HCT116 (cell line): ENCODE measurements around the gene DCLRE1A. TPM values are rescaled to one million over a fixed set of nuclear protein-coding genes. Genes with fewer than 3 reads are reported as not detected.

Experiments
- ATAC-seq: fragments of 200-7000 bp; cut with Tn5 transposase; 2 replicates; pipeline ENCODE4 v1.9.1; 2020; ENCODE audit warnings: mild to moderate bottlenecking, moderate library complexity
- BruUV-seq: library from RNA; stranded (reverse); fragments of 400-500 nt; replicated peaks from 2 replicates; lab custom pipeline; 2021; lab: Mats Ljungman, UMichigan
- CTCF ChIA-PET: fragments of 300-600 bp; sonication (Branson Sonifier 250); formaldehyde crosslinking; loops from one replicate; lab custom pipeline; 2021; ENCODE audit warnings: antibody characterized with exemption; lab: Charles Lee
- POLR2A ChIA-PET: fragments of 300-600, 350-600 bp; sonication (Branson Sonifier 250); formaldehyde crosslinking; loops from one replicate; lab custom pipeline; 2021; ENCODE audit warnings: antibody characterized with exemption; lab: Charles Lee
- RAD21 ChIA-PET, 2 experiments: fragments of 300-600 bp; sonication (Branson Sonifier 250); formaldehyde crosslinking; loops; one replicate each; lab custom pipeline; 2023; ENCODE audit warnings: low total read pairs in 2 of 2; ENCODE audit not compliant: uncharacterized antibody in 2 of 2, unreplicated experiment in 2 of 2, low non-redundant PET in 1 of 2; lab: Charles Lee
- DNase-seq: peaks from one replicate; pipeline ENCODE4 v3.0.0-alpha.2; 2010; ENCODE audit warnings: low read depth, low spot score
- H2AFZ ChIP-seq: fragments of 200-600 bp; shearing (Covaris generic), sonication (generic); 2 replicates; pipeline ENCODE4 v1.6.1; 2017; ENCODE audit warnings: low read depth, mixed run types, mixed read lengths, antibody characterized with exemption, low read length; ENCODE audit not compliant: poor library complexity, severe bottlenecking
- H3K27ac ChIP-seq: 2 replicates; pipeline ENCODE4 v1.5.1; 2012; ENCODE audit warnings: low read depth, low read length
- H3K27me3 ChIP-seq: fragments of 200-600 bp; sonication (generic); 2 replicates; pipeline ENCODE4 v1.6.1; 2016; ENCODE audit warnings: mixed run types, low read length, mixed read lengths; ENCODE audit not compliant: insufficient read depth
- H3K36me3 ChIP-seq, 2 experiments: fragments of 200-500 bp in 1 of 2; fragments of 200-600 bp in 1 of 2; sonication (Bioruptor generic) in 1 of 2; sonication (generic) in 1 of 2; 2 replicates each; pipeline versions ENCODE4 v1.5.1 to v1.6.1; 2014 to 2016; ENCODE audit warnings: low read length in 2 of 2, inconsistent platforms in 1 of 2, mixed read lengths in 1 of 2, mixed run types in 1 of 2; ENCODE audit not compliant: insufficient read depth in 2 of 2, control insufficient read depth in 1 of 2
- H3K4me1 ChIP-seq, 2 experiments: fragments of 200-600 bp in 1 of 2; sonication (generic) in 1 of 2; 2 replicates each; pipeline versions ENCODE4 v1.5.1 to v1.6.1; 2012 to 2017; ENCODE audit warnings: low read length in 2 of 2, inconsistent platforms in 1 of 2, mild to moderate bottlenecking in 1 of 2, mixed read lengths in 1 of 2, mixed run types in 1 of 2, moderate library complexity in 1 of 2; ENCODE audit not compliant: insufficient read depth in 2 of 2, control insufficient read depth in 1 of 2
- H3K4me2 ChIP-seq: fragments of 200-600 bp; sonication (generic); 2 replicates; pipeline ENCODE4 v1.6.1; 2017; ENCODE audit warnings: mixed run types, low read length, mixed read lengths
- H3K4me3 ChIP-seq, 2 experiments: fragments of 200-600 bp in 1 of 2; sonication (generic) in 1 of 2; replicated peaks in 1 of 2; 2 replicates each; pipeline ENCODE4 v1.5.1; 2011 to 2016; ENCODE audit warnings: low read length in 2 of 2, control low read depth in 1 of 2, low read depth in 1 of 2, mild to moderate bottlenecking in 1 of 2, mixed read lengths in 1 of 2, mixed run types in 1 of 2
- H3K79me2 ChIP-seq: fragments of 200-600 bp; sonication (generic); 2 replicates; pipeline ENCODE4 v1.6.1; 2017; ENCODE audit warnings: mild to moderate bottlenecking, mixed run types, low read length, moderate library complexity, mixed read lengths; ENCODE audit not compliant: insufficient read depth
- H3K9ac ChIP-seq: fragments of 200-600 bp; sonication (generic); 2 replicates; pipeline ENCODE4 v1.6.1; 2016; ENCODE audit warnings: low read length, mixed read lengths
- H3K9me2 ChIP-seq: fragments of 200-600 bp; sonication (generic), shearing (Covaris generic); 2 replicates; pipeline ENCODE4 v1.6.1; 2017; ENCODE audit warnings: mixed run types, mild to moderate bottlenecking, moderate library complexity; ENCODE audit not compliant: insufficient read depth
- H3K9me3 ChIP-seq, 2 experiments: fragments of 200-500 bp in 1 of 2; fragments of 200-600 bp in 1 of 2; sonication (Bioruptor generic) in 1 of 2; sonication (generic) in 1 of 2; 2 replicates each; pipeline ENCODE4 v1.6.1; 2014 to 2017; ENCODE audit warnings: low read length in 2 of 2, mixed read lengths in 2 of 2, inconsistent platforms in 1 of 2, low read depth in 1 of 2, mild to moderate bottlenecking in 1 of 2, mixed run types in 1 of 2, moderate library complexity in 1 of 2; ENCODE audit not compliant: control insufficient read depth in 1 of 2, insufficient read depth in 1 of 2
- H4K20me1 ChIP-seq: fragments of 200-600 bp; sonication (generic), shearing (Covaris generic); 2 replicates; pipeline ENCODE4 v1.6.1; 2017; ENCODE audit warnings: mixed run types, mild to moderate bottlenecking, moderate library complexity; ENCODE audit not compliant: insufficient read depth
- CEBPB ChIP-seq: IDR thresholded peaks from 2 replicates; pipeline ENCODE4 v1.6.1; 2012; ENCODE audit warnings: low read depth
- ELF1 ChIP-seq: IDR thresholded peaks from 2 replicates; pipeline ENCODE4 v1.6.1; 2012; ENCODE audit warnings: low read depth, borderline replicate concordance
- EZH2phosphoT487 ChIP-seq: fragments of 200-600 bp; IDR thresholded peaks from 2 replicates; pipeline ENCODE4 v1.6.1; 2018; ENCODE audit warnings: antibody characterized with exemption, borderline replicate concordance
- POLR2AphosphoS5 ChIP-seq: IDR thresholded peaks from 2 replicates; pipeline ENCODE4 v1.6.1; 2011; ENCODE audit warnings: mild to moderate bottlenecking, low read depth, low read length, moderate library complexity
- SIN3A ChIP-seq: IDR thresholded peaks from 2 replicates; pipeline ENCODE4 v1.6.1; 2012; ENCODE audit warnings: low read depth
- SP1 ChIP-seq: IDR thresholded peaks from 2 replicates; pipeline ENCODE4 v1.6.1; 2012; ENCODE audit warnings: low read depth
- TCF7L2 ChIP-seq: IDR thresholded peaks from 2 replicates; pipeline ENCODE4 v1.7.0; 2011; ENCODE audit warnings: borderline replicate concordance, inconsistent platforms; ENCODE audit not compliant: insufficient read depth, insufficient read length; ENCODE audit errors: extremely low read depth
- ZFX ChIP-seq: fragments of 450-650 bp; IDR thresholded peaks from 2 replicates; pipeline ENCODE4 v1.6.1; 2017
- ZNF274 ChIP-seq: fragments of 200-500 bp; sonication (Bioruptor generic); IDR thresholded peaks from 2 replicates; pipeline ENCODE4 v1.6.1; 2014; ENCODE audit warnings: mild to moderate bottlenecking, low read depth, low read length, inconsistent platforms
- intact Hi-C: fragments of 100-400 bp; cut with micrococcal nuclease; formaldehyde crosslinking; loops from 2 replicates; pipeline ENCODE4 v1.10.0; 2022
- total RNA-seq: library from RNA; stranded (reverse); gene quantifications from one replicate; pipeline ENCODE4 v1.2.1, GENCODE V29; 2021; ENCODE audit not compliant: unreplicated experiment
- TF ChIP-seq, protein P1 (sequence below): IDR thresholded peaks from 2 replicates; pipeline ENCODE4 v1.6.1; 2012
- TF ChIP-seq, protein P2 (sequence below): IDR thresholded peaks from 2 replicates; pipeline ENCODE4 v1.6.1; 2012
- TF ChIP-seq, protein P3 (sequence below): IDR thresholded peaks from 2 replicates; pipeline ENCODE4 v1.6.1; 2012; ENCODE audit warnings: low read depth

DCLRE1A gene
- total RNA-seq, 1 experiment from 2014 or later: 13.9 TPM

DNA sequence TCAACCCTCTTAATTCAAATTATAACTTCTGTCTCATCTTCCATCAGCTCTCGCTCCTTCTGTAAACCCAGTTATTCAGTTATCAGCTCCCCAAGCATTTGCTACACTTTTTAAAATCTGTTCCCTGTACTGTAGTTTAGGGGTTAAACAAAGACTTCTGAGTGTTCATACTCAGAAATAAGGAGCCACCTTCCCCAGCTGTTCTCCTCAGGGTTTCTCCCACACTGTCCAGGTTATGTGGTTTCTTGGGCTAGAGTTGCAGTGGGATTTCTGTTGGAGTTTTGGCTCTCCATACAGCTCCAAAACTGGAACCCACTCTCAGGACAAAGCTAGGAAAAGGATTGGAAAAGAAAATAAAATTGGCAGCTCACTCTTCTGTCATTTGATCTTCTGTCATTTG, 21.3 kb upstream of the DCLRE1A start:
- Histone ChIP-seq H3K4me2 (no peak overlapping the region), H4K20me1 (no peaks in the 10 kb centered on the region), H3K4me1 (no peaks in the 10 kb centered on the region), H3K9me3 (0 out of 4 replicates have a peak, but pooled peaks cover 0 to 3% of the 10 kb centered on the region in 2 experiments), H3K4me3 (no peak overlapping the region), H3K36me3 (no peaks in the 10 kb centered on the region), H3K9me2 (no peaks in the 10 kb centered on the region), H3K27me3 (no peaks in the 10 kb centered on the region), H3K9ac (no peak overlapping the region), H3K79me2 (peaks cover 54% of the 10 kb centered on the region), H2AFZ (no peak overlapping the region), H3K27ac (no peak overlapping the region)
- CTCF ChIA-PET: no interaction called here
- RAD21 ChIA-PET: no interaction called here
- no TSS peak for BruUV-seq
- TF ChIP-seq, protein P1, sequence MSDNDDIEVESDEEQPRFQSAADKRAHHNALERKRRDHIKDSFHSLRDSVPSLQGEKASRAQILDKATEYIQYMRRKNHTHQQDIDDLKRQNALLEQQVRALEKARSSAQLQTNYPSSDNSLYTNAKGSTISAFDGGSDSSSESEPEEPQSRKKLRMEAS: no peak
- TF ChIP-seq, protein P2, sequence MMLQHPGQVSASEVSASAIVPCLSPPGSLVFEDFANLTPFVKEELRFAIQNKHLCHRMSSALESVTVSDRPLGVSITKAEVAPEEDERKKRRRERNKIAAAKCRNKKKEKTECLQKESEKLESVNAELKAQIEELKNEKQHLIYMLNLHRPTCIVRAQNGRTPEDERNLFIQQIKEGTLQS: no peak
- no peak for TF ChIP-seq EZH2phosphoT487
- TF ChIP-seq ZFX: no peak
- TF ChIP-seq ZNF274: no peak
- TF ChIP-seq CEBPB: no peak
- no peak for TF ChIP-seq POLR2AphosphoS5
- TF ChIP-seq, protein P3, sequence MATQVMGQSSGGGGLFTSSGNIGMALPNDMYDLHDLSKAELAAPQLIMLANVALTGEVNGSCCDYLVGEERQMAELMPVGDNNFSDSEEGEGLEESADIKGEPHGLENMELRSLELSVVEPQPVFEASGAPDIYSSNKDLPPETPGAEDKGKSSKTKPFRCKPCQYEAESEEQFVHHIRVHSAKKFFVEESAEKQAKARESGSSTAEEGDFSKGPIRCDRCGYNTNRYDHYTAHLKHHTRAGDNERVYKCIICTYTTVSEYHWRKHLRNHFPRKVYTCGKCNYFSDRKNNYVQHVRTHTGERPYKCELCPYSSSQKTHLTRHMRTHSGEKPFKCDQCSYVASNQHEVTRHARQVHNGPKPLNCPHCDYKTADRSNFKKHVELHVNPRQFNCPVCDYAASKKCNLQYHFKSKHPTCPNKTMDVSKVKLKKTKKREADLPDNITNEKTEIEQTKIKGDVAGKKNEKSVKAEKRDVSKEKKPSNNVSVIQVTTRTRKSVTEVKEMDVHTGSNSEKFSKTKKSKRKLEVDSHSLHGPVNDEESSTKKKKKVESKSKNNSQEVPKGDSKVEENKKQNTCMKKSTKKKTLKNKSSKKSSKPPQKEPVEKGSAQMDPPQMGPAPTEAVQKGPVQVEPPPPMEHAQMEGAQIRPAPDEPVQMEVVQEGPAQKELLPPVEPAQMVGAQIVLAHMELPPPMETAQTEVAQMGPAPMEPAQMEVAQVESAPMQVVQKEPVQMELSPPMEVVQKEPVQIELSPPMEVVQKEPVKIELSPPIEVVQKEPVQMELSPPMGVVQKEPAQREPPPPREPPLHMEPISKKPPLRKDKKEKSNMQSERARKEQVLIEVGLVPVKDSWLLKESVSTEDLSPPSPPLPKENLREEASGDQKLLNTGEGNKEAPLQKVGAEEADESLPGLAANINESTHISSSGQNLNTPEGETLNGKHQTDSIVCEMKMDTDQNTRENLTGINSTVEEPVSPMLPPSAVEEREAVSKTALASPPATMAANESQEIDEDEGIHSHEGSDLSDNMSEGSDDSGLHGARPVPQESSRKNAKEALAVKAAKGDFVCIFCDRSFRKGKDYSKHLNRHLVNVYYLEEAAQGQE: no peak
- TF ChIP-seq TCF7L2: no peak
- no peak for TF ChIP-seq SIN3A
- no peak for TF ChIP-seq SP1
- no peak for TF ChIP-seq ELF1
- POLR2A ChIA-PET: no interaction called here
- ATAC-seq (no peak), DNase-seq (no peak)
- intact Hi-C loops: no loop called here
